Astrocyte (in vitro differentiated cells and primary cell): ENCODE data around the gene LHFPL5. TPM values are rescaled to one million over a fixed set of nuclear protein-coding genes. Genes with fewer than 3 reads are reported as not detected.

Experiments used
- DNase-seq: peaks from one replicate; pipeline ENCODE4 v3.0.0-alpha.2; 2010; ENCODE audit warnings: low read depth
- FAIRE-seq: peaks from 2 replicates; lab custom pipeline; 2011; peaks lifted over from hg19 to GRCh38; lab: Jason Lieb, UNC
- H2AFZ ChIP-seq: 2 replicates; pipeline ENCODE4 v1.6.0; 2012; ENCODE audit warnings: low read depth, low read length, inconsistent platforms
- H3K27ac ChIP-seq: 2 replicates; pipeline ENCODE4 v1.5.1; 2011; ENCODE audit warnings: low read depth, low read length, inconsistent platforms
- H3K27me3 ChIP-seq: 2 replicates; pipeline ENCODE4 v1.6.0; 2011; ENCODE audit warnings: low read length, inconsistent platforms; ENCODE audit not compliant: insufficient read depth
- H3K36me3 ChIP-seq: 2 replicates; pipeline ENCODE4 v1.5.1; 2011; ENCODE audit warnings: low read length, inconsistent platforms; ENCODE audit not compliant: insufficient read depth
- H3K4me1 ChIP-seq: 2 replicates; pipeline ENCODE4 v1.5.1; 2011; ENCODE audit warnings: low read length, inconsistent platforms; ENCODE audit not compliant: insufficient read depth
- H3K4me2 ChIP-seq: 2 replicates; pipeline ENCODE4 v1.6.0; 2012; ENCODE audit warnings: low read length, inconsistent platforms
- H3K4me3 ChIP-seq: 2 replicates; pipeline ENCODE4 v1.5.1; 2011; ENCODE audit warnings: low read depth, mild to moderate bottlenecking, low read length, inconsistent platforms; ENCODE audit not compliant: insufficient read depth
- H3K79me2 ChIP-seq: 2 replicates; pipeline ENCODE4 v1.6.0; 2012; ENCODE audit warnings: mild to moderate bottlenecking, low read length, inconsistent platforms; ENCODE audit not compliant: insufficient read depth
- H3K9ac ChIP-seq: 2 replicates; pipeline ENCODE4 v1.6.0; 2012; ENCODE audit warnings: mild to moderate bottlenecking, low read length, inconsistent platforms
- H3K9me3 ChIP-seq: 2 replicates; pipeline ENCODE4 v1.5.1; 2012; ENCODE audit warnings: low read depth, mild to moderate bottlenecking, low read length, inconsistent platforms; ENCODE audit not compliant: insufficient read depth
- H4K20me1 ChIP-seq: 2 replicates; pipeline ENCODE4 v1.6.0; 2012; ENCODE audit warnings: low read length, inconsistent platforms; ENCODE audit not compliant: insufficient read depth
- H3K27ac Mint-ChIP-seq: one replicate; pipeline ENCODE4 v1.8.0; 2021; ENCODE audit warnings: mild to moderate bottlenecking, mixed read lengths; ENCODE audit not compliant: unreplicated experiment
- H3K27me3 Mint-ChIP-seq: one replicate; pipeline ENCODE4 v1.8.0; 2021; ENCODE audit warnings: low read depth, mixed read lengths; ENCODE audit not compliant: unreplicated experiment
- H3K36me3 Mint-ChIP-seq: one replicate; pipeline ENCODE4 v1.8.0; 2021; ENCODE audit warnings: low read depth, mixed read lengths; ENCODE audit not compliant: unreplicated experiment
- H3K4me1 Mint-ChIP-seq: one replicate; pipeline ENCODE4 v1.8.0; 2021; ENCODE audit warnings: low read depth, mixed read lengths; ENCODE audit not compliant: unreplicated experiment
- H3K4me3 Mint-ChIP-seq: one replicate; pipeline ENCODE4 v1.8.0; 2021; ENCODE audit warnings: mild to moderate bottlenecking, moderate library complexity, mixed read lengths; ENCODE audit not compliant: unreplicated experiment
- H3K9me3 Mint-ChIP-seq: one replicate; pipeline ENCODE4 v1.8.0; 2021; ENCODE audit warnings: mild to moderate bottlenecking, mixed read lengths; ENCODE audit not compliant: unreplicated experiment
- CTCF ChIP-seq: IDR thresholded peaks from 2 replicates; pipeline ENCODE4 v1.5.1; 2011; ENCODE audit warnings: low read depth, mild to moderate bottlenecking, inconsistent platforms, low read length, moderate library complexity; ENCODE audit not compliant: insufficient read depth
- EZH2 ChIP-seq: IDR thresholded peaks from 2 replicates; pipeline ENCODE4 v1.6.1; 2012; ENCODE audit warnings: mild to moderate bottlenecking, low read length, inconsistent platforms; ENCODE audit not compliant: insufficient read depth
- total RNA-seq: library from RNA; stranded (reverse); gene quantifications from 2 replicates; pipeline ENCODE4 v1.2.1, GENCODE V29; 2021

Gene LHFPL5
- total RNA-seq, 1 donor from 2014 or later = not detected

DNA sequence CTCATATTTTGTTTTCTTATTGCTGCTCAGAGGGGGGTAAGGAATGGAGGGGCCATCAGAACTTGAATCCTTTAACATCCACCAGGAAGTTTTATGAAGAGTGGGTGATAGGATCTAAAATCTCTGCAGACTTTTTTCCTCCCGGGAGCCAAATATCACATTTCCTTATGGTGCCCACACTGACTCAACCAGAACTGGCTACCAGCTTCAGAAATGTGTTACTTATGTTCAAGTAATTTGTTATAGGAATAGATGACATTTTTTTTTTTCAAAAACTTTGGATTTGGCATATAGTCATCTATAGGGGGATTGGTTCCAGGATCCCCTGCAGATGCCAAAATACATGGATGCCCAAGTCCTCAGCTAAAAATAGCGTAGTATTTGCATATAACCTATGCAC, 18.4 kb downstream of the LHFPL5 start:
- H3K4me3 Mint-ChIP-seq = no peak overlapping the region
- H3K36me3 Mint-ChIP-seq = no peaks in the 10 kb centered on the region

DNA sequence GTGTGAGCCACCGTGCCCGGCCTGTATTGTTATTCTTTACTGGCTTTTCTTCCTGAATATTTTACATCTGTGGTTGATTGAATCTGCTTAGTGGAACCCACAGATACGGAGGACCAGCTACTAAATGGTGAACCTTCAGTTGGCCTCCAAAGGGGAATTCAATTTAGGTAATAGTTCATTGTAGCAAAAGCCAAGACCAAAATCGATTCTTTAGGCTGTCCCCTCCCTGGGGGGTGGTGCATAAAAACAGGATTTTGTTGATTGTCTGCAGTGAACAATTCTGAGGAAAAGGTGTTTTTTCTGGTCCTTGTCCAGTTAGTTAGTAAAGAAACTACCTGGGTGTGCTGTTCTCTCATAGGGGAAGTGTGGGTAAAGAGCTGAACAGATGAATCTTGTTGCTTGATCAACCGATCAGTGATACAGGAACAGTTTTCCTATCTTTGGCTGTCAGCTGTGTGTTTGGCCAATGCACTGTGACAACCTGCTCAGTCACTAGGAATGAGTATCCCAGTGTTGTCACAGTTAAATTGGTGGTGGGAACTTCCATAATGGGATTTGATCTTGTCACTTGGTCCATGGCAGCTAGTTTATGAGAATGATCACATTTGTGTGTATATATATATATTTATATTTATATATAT, 19.5 kb downstream of the LHFPL5 start:
- no peak for FAIRE-seq
- Mint-ChIP-seq H3K4me1 (no peaks in the 10 kb centered on the region), H3K4me3 (no peak overlapping the region), H3K27ac (no peak overlapping the region), H3K27me3 (no peaks in the 10 kb centered on the region), H3K9me3 (peaks cover 2% of the 10 kb centered on the region), H3K36me3 (no peaks in the 10 kb centered on the region)
- TF ChIP-seq EZH2 = no peak
- no peak for TF ChIP-seq CTCF
- DNase-seq = no peak
- Histone ChIP-seq H4K20me1 (no peaks in the 10 kb centered on the region), H3K36me3 (no peaks in the 10 kb centered on the region), H3K9me3 (no peaks in the 10 kb centered on the region), H3K4me3 (no peak overlapping the region), H3K27me3 (no peaks in the 10 kb centered on the region), H3K4me2 (no peak overlapping the region), H3K9ac (no peak overlapping the region), H3K4me1 (no peaks in the 10 kb centered on the region), H3K79me2 (no peaks in the 10 kb centered on the region), H2AFZ (no peak overlapping the region), H3K27ac (no peak overlapping the region)

More for the DNA sequence above, 18.4 kb downstream of the LHFPL5 start:
- H3K27ac ChIP-seq = no peak overlapping the region
- Mint-ChIP-seq H3K9me3 (no peaks in the 10 kb centered on the region), H3K4me1 (no peaks in the 10 kb centered on the region), H3K27ac (no peak overlapping the region), H3K27me3 (no peaks in the 10 kb centered on the region)
- no peaks in the 10 kb centered on the region for H3K79me2 ChIP-seq
- no peaks in the 10 kb centered on the region for H3K4me1 ChIP-seq
- H3K4me3 ChIP-seq = no peak overlapping the region
- H3K9me3 ChIP-seq = no peaks in the 10 kb centered on the region
- no peak for DNase-seq
- H3K27me3 ChIP-seq = no peaks in the 10 kb centered on the region
- no peak overlapping the region for H3K4me2 ChIP-seq
- H3K36me3 ChIP-seq = no peaks in the 10 kb centered on the region
- no peaks in the 10 kb centered on the region for H4K20me1 ChIP-seq
- H2AFZ ChIP-seq = no peak overlapping the region
- H3K9ac ChIP-seq = no peak overlapping the region
- FAIRE-seq = no peak
- TF ChIP-seq CTCF (no peak), EZH2 (no peak)

DNA sequence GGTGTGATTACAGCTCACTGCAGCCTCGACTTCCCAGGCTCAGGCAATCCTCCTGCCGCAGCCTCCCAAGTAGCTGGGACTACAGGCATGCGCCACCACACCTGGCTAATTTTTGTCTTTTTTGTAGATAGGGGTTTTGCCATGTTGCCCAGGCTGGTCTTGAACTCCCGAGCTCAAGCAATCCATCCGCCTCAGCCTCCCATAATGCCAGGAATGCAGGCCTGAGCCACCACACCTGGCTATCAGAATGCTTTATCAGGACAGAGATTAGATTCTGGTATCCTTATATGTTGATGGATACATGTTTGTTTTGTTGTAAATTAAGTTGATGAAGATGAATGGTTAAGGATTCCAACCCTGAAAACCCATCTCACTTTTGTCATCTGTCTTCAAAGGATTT, 24.2 kb downstream of the LHFPL5 start:
- H3K4me3 Mint-ChIP-seq = no peak overlapping the region

More for the DNA sequence above, 24.2 kb downstream of the LHFPL5 start:
- Mint-ChIP-seq H3K4me1 (no peaks in the 10 kb centered on the region), H3K27ac (no peak overlapping the region), H3K36me3 (no peaks in the 10 kb centered on the region), H3K27me3 (no peaks in the 10 kb centered on the region), H3K9me3 (peaks cover 2% of the 10 kb centered on the region)
- no peak for DNase-seq
- Histone ChIP-seq H3K36me3 (peaks cover 10% of the 10 kb centered on the region), H2AFZ (no peak overlapping the region), H3K9ac (no peak overlapping the region), H3K4me1 (no peaks in the 10 kb centered on the region), H3K79me2 (no peaks in the 10 kb centered on the region), H3K9me3 (no peaks in the 10 kb centered on the region), H3K27ac (no peak overlapping the region), H3K4me3 (no peak overlapping the region), H3K4me2 (no peak overlapping the region), H3K27me3 (no peaks in the 10 kb centered on the region), H4K20me1 (no peaks in the 10 kb centered on the region)
- no peak for TF ChIP-seq EZH2
- TF ChIP-seq CTCF = no peak
- no peak for FAIRE-seq
